HG03571 (cell line): ENCODE results near the gene ERC2.

ENCODE experiments used
- ATAC-seq: cut with Tn5 transposase; IDR thresholded peaks from one replicate; pipeline ENCODE4 v1.9.1; 2021; ENCODE audit not compliant: unreplicated experiment

ERC2 gene

DNA sequence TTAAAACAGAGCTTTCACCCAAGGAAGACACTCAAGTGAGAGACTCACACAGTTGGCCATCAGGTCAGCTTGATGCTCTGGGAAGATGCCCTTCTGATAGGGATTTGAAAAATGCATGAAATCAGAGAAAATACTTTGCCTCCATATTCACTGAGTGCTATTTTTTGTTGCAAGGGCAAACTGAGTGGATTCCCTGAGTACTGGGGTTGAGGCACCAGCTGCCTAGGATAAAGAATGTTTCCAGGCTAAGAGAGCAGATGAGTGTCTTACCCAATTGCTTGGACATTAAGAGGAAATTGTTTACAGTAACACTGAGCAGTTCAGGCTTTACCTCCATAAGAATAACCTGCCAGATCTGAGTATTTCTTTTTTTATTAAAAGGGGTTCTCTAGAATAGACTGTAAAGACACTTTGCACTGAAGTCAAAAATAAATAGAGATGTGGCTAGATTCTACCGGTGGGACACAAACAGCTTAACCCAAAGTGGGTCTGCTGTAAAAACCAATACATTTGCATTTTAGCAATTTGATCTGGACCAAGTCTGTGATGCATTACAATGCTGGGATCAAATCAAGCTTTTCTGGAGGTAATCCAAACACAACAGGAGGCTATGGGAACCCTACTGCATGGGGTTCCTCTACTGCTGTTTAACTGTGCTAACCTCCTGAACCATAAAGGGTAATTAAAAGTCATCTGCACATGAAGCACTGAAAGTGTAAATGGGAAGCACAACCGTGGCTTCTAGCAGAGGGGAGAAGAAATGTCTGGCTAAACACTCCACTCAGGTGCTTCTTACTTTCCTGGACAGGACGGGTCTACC lies 742.4 kb downstream of the ERC2 start:
- no peak for ATAC-seq

- ATAC-seq: no peak
Observed at GRCh38 chr3:55724821-55725220, 743.4 kb downstream of the ERC2 start.

GRCh38 chr3:55724407-55724784 lies 743.9 kb downstream of the ERC2 start:
- ATAC-seq: no peak

DNA sequence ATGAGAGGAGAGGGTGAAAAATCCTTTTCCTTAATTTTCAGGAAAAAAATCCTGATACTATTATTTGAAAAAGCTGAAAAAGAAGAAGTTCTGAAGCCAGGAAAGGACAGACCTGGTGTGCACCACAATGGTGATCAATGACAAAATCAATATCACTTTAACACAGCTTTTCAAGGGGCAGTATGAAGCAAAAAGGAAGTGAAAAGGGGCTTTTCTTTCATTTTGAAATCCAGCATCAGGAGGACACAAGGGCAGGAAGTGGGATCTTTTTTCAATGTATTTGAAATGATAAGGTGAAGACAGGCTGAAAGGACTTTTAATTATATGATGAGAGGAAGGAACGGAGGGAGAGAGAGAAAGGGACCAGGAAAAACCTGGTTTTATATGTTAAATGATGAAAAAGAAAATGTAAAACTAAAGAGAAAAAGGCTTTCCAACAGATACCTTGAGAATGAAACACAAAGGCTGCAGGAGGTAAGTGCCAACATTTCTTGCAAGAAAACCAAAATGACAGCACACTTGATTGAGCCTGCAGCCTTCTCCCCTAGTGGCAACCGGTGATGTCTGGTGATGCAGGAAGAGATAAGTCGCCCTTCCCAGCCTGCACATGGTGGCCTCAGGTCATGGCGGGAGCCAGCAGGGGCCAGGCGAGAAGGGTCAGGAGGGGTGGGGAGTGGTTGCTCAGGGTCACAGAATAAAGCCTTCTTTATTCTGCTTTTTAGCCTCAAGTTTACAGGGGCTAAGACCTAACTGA lies 744.4 kb downstream of the ERC2 start:
- no peak for ATAC-seq

DNA sequence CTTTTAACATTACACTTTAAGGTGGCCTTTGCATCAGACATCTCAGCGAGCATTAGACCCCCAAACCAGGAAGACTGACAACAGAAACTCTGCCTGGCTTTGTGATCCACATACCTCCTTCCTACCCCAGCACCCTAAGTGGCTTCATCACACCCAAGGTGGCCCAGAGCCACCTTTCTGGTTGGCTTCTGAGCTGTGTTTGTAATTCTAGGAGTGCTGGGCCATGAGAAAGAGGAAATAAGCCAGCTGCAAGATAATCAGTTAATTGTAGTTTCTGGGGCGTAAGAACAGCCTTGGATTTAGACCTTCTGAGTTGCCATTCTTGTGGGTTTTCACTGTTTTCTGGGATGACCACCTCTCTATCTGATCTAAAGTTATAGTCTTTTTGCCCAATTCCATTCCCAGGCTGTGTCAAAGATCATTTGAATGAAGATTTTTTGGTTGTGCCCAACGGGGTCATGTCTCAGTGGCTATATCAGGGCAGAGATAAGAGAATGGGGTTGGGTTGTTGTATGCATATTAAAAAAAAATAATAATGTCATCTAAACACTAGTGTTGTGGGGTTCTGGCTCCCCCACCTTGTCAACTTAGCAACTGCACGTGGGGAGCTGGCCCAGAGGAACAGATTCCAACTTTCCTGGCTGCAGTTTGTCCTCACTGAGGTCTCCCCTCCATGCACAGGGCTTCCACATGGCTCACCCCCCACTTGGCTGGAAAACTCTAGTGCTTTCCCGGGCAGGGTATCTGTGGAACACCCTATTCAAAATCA lies 746.4 kb downstream of the ERC2 start:
- no peak for ATAC-seq

GRCh38 chr3:55720614-55721013 lies 747.7 kb downstream of the ERC2 start:
- no peak for ATAC-seq

GRCh38 chr3:55719508-55719907 lies 748.8 kb downstream of the ERC2 start:
- no peak for ATAC-seq

DNA sequence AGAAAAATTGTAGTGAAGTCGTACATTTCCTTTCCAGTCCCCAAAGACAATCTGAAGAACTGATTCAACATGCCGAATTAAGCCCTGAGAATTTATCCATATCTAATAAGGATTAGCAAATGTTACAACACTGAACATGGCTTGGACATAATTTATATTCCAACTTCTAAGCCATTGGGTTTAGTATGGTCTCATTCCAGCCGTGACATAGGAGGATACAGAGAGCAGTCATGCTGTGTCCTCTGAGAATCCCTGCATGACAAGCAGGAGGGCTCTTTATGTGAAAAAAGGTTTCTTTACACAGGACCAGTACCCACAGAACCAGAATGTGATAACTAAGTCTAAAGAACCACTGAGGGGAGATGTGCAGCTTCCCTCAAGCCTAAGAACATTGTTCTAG lies 749.3 kb downstream of the ERC2 start:
- ATAC-seq: no peak

- no peak for ATAC-seq
Observed at GRCh38 chr3:55718521-55718921, 749.7 kb downstream of the ERC2 start.

DNA sequence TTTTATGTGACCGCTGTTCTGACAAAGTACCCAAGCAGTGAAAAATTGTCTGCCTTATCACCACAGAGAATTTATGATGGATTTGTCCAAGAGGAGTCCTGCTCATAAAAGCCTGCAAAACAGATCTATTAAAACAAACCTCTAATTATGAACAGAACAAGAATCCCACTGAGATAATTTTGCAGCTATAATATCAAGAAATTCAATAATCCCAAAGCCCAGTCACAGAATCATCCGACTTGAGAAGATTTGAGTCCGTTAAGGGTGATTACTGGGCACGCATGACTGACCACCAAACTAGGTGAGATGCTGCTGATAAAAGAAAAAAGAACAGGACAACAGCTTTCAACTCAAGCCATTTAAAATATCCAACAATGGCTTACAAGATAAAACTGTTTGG lies 750.2 kb downstream of the ERC2 start:
- ATAC-seq: no peak

DNA sequence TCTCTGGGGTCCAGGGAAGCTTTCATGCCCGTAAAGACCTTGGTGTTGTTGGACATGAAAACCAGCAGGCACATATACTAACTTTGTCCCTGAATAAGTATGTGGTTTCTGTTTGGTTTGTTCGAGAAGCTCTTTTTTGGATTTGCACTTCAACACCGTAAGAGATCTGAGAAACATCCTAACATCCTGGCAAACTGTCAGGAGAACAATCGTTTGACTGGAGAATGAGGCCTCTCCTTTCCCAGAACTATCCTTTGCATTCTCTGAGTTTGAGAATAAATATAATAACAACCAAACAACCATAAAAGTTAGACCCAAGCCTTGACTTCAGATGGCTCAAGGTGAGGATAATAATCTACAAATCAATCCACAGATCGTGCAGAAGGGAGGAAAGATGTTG lies 750.8 kb downstream of the ERC2 start:
- ATAC-seq: no peak

DNA sequence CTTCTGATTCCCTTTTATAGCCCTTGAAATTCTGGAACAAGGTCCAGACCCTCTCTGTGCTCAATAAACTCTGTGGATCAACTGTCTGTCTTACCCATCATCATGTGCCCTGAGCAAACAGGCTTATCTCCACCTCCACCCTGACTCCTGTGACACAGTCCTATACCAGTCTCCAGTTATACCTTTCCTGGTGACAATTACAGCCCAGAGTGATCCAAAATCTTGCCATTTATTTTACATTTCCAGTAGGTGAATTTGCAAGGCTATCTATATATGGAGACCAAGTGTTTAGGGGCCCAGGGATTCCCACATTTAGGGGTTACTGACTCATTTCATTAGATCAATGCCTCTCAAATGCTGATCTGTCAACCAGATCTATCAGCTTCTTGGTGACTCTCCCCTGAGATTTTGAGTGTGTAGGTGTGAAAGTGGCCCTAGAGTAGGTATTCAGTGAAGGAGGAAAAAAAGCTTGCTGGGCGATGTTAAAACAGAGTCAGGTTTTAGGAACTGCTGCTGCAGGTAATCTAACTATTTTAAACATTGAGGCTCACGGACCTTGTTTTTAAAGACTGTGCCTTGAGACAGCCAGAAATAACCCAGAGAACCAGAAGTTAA lies 751.5 kb downstream of the ERC2 start:
- ATAC-seq: no peak

DNA sequence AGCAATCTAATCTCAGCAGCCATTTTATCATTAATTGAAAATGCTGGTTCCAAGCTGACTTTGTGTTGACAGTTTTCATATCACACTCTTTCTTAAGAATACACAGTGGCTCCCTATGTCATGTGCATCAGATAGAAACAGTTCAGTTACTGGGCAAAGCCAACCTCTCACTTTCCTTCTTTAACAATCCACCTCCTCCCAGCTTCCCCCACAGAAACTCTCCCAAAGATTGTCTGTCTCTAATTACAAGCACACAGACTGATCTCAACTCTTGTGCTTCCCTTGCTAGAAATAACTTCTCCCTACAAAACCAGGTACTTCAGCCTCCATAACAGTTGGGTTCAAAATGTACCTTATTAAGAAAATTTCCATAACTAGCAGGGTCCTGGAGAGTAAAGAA lies 752.2 kb downstream of the ERC2 start:
- no peak for ATAC-seq

DNA sequence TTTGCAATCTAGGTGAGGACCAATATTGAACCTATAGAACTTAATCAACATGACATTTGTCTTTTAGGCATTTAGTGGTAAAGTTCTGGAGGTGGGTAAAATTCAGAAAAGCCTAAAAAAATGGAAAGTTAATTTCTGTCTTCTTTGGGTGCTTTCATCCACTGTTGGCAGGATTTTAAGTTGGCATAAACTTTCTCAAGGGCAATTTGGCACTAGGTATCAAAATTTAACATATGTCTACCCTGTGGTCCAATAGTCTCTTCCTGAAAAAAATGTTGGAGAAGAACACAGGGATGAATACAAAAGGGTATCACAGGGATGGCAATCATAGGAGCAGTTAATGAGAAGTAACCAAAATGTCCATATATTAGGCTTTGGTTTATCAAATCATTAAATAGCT lies 754.2 kb downstream of the ERC2 start:
- no peak for ATAC-seq

GRCh38 chr3:55711646-55712045 lies 756.6 kb downstream of the ERC2 start:
- ATAC-seq: no peak

DNA sequence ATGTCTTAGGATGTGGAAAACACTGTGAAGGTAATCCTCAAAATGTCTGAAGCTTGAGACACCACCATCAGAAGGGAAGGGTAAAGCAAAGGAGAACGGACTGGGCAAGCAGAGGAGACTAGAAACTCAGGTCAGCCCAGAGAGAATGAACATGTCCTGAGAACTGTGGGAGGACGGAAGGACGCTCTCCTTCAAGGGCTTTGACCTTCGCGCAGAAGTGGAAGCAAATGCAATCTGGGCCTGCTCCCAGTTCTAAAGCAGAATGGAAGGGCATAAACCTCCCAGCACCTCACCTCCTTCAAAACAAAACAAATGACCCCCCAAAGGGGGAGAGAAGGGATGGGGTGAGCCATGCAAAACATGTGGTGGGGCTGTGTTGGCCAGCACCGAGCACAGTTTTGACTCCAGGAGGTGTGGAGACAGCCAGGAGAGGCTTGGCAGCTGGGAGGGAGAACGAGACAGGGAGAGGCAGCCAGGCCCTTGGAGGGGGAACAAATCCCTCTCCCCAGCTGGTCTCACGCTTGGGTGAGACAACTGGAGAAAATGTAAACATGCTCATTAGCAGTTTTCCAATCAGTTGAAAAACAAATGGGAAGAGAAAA lies 758.8 kb downstream of the ERC2 start:
- ATAC-seq: no peak

- no peak for ATAC-seq
Observed at GRCh38 chr3:55708921-55709320, 759.3 kb downstream of the ERC2 start.

- no peak for ATAC-seq
Observed at GRCh38 chr3:55708242-55708641, 760.0 kb downstream of the ERC2 start.

DNA sequence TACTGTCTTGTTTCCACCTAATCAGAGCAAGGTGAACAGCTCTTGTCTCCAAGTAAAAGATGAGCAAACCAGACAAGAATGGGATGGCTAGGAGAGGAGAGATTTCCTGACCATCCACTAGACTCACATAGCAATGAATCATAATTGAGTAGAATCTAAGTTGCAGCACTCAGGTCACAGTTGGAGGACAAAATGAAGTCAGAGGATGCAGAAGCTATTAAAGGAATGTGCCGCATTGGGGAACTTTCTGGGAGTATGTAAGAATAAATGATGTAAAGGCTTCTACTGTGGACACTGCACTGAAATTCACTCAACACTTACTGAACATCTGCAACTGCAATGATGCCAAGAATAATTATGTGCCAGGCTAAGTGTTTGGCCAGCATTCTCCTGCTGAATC lies 763.7 kb downstream of the ERC2 start:
- ATAC-seq: no peak

DNA sequence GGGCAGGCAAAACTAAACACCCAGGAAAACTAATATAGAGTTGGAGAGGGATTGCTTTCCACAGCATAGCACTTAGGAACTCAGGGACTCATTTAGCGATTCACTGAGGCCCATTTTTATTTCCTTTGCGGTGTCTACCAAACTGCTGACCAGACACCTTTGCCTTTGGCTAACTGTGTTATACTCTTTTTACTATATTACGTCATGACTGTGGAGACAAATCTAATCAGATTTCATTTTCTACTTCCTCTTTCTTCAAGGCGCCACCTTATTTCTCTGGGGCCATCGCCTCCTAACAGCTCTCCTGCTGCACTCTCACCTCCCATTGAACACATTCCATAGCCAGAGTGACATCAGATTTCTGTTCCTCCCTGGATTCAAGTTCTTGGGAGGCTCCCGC lies 765.4 kb downstream of the ERC2 start:
- no peak for ATAC-seq

GRCh38 chr3:55701997-55702396 lies 766.3 kb downstream of the ERC2 start:
- ATAC-seq: no peak
